A549 (cell line): ENCODE measurements around the gene MLXIP. TPM values are rescaled to one million over a fixed set of nuclear protein-coding genes. Genes with fewer than 3 reads are reported as not detected.

Source experiments
- ATAC-seq, 2 experiments: fragments of 200-7000 bp in 1 of 2; fragments of >200 bp in 1 of 2; cut with Nextera tagmentation in 1 of 2; cut with Tn5 transposase in 1 of 2; 3 replicates each; pipeline versions ENCODE4 v1.8.0 to v1.9.1; 2018 to 2020; ENCODE audit warnings: mild to moderate bottlenecking in 1 of 2, moderate library complexity in 1 of 2
- CTCF ChIA-PET: fragments of 300-600 bp; sonication (Branson Sonifier 250); formaldehyde crosslinking; extraction: SDS; loops from one replicate; lab custom pipeline; 2021; ENCODE audit warnings: antibody characterized with exemption, inconsistent platforms; lab: Yijun Ruan, JAX
- POLR2A ChIA-PET: fragments of 350-600 bp; formaldehyde crosslinking; extraction: SDS; loops from one replicate; lab custom pipeline; 2021; ENCODE audit warnings: antibody characterized with exemption, inconsistent platforms; lab: Yijun Ruan, JAX
- DNase-seq, 2 experiments: peaks; one replicate each; pipeline versions ENCODE4 v3.0.0 to v3.0.0-alpha.2; 2011 to 2016; ENCODE audit warnings: low read depth in 1 of 2, low spot score in 1 of 2
- FAIRE-seq: peaks from 2 replicates; lab custom pipeline; 2011; peaks lifted over from hg19 to GRCh38; lab: Jason Lieb, UNC
- H3K27ac ChIP-seq, 2 experiments: fragments of >200 bp; sonication (Bioruptor Twin); formaldehyde crosslinking; 3 replicates each; pipeline ENCODE4 v1.5.1; 2016 to 2017
- H3K4me1 ChIP-seq: fragments of >200 bp; sonication (Bioruptor Twin); formaldehyde crosslinking; 3 replicates; pipeline ENCODE4 v1.6.1; 2016
- H3K4me2 ChIP-seq: fragments of >200 bp; sonication (Bioruptor Twin); formaldehyde crosslinking; 3 replicates; pipeline ENCODE4 v1.6.1; 2016
- H3K4me3 ChIP-seq: fragments of >200 bp; sonication (Bioruptor Twin); formaldehyde crosslinking; 3 replicates; pipeline ENCODE4 v1.5.1; 2016
- H3K9me3 ChIP-seq: fragments of >200 bp; sonication (Bioruptor Twin); formaldehyde crosslinking; 3 replicates; pipeline ENCODE4 v1.6.1; 2016
- CBX8 ChIP-seq: fragments of 200-600 bp; sonication (generic); IDR thresholded peaks from 2 replicates; pipeline ENCODE4 v1.6.1; 2016
- CEBPB ChIP-seq, 2 experiments: fragments of >200 bp in 1 of 2; sonication (Bioruptor Twin) in 1 of 2; formaldehyde crosslinking in 1 of 2; IDR thresholded peaks; 2 replicates each; pipeline ENCODE4 v1.6.1; 2012 to 2016
- EHMT2 ChIP-seq: fragments of 200-600 bp; sonication (generic); IDR thresholded peaks from 2 replicates; pipeline ENCODE4 v1.6.1; 2016; ENCODE audit warnings: antibody characterized with exemption, low read depth, mild to moderate bottlenecking, moderate library complexity
- EP300 ChIP-seq, 2 experiments: fragments of >200 bp; sonication (Bioruptor Twin); formaldehyde crosslinking; IDR thresholded peaks; 2 replicates in 1 of 2; 3 replicates in 1 of 2; pipeline ENCODE4 v1.6.1; 2016 to 2017
- FOSB ChIP-seq: fragments of 250-450 bp; sonication (Bioruptor Pico); IDR thresholded peaks from 2 replicates; pipeline ENCODE4 v1.5.0; 2020; ENCODE audit warnings: mild to moderate bottlenecking, moderate library complexity
- FOXS1 ChIP-seq: fragments of 250-450 bp; sonication (Bioruptor Pico); IDR thresholded peaks from 2 replicates; pipeline ENCODE4 v1.5.0; 2020; ENCODE audit warnings: mild to moderate bottlenecking, moderate library complexity
- HEYL ChIP-seq: fragments of 250-450 bp; sonication (Bioruptor Pico); IDR thresholded peaks from 2 replicates; pipeline ENCODE4 v1.8.0; 2021; ENCODE audit warnings: mild to moderate bottlenecking, moderate library complexity
- HOXA7 ChIP-seq: fragments of 250-450 bp; sonication (Bioruptor Pico); IDR thresholded peaks from 2 replicates; pipeline ENCODE4 v1.5.0; 2020; ENCODE audit warnings: mild to moderate bottlenecking, moderate library complexity
- HOXB5 ChIP-seq: fragments of 250-450 bp; sonication (Bioruptor Pico); IDR thresholded peaks from 2 replicates; pipeline ENCODE4 v1.5.0; 2020; ENCODE audit warnings: mild to moderate bottlenecking, moderate library complexity
- JUNB ChIP-seq: fragments of >200 bp; sonication (Bioruptor Twin); formaldehyde crosslinking; IDR thresholded peaks from 2 replicates; pipeline ENCODE4 v1.6.1; 2016
- KDM5A ChIP-seq: fragments of 200-600 bp; sonication (generic); IDR thresholded peaks from 2 replicates; pipeline ENCODE4 v1.6.1; 2016; ENCODE audit warnings: antibody characterized with exemption, mild to moderate bottlenecking
- MAZ ChIP-seq: fragments of 150-350 bp; IDR thresholded peaks from 2 replicates; pipeline ENCODE4 v1.6.1; 2014; ENCODE audit warnings: antibody characterized with exemption, low read depth, low read length, borderline replicate concordance
- MYC ChIP-seq: IDR thresholded peaks from 2 replicates; pipeline ENCODE4 v1.6.1; 2012; ENCODE audit warnings: mild to moderate bottlenecking, inconsistent platforms, low read length, improper control_type of control experiment, borderline replicate concordance
- NPAS2 ChIP-seq: fragments of 250-450 bp; sonication (Bioruptor Pico); IDR thresholded peaks from 2 replicates; pipeline ENCODE4 v1.8.0; 2022; ENCODE audit warnings: mild to moderate bottlenecking, moderate library complexity, borderline replicate concordance
- PHF8 ChIP-seq: fragments of 200-600 bp; sonication (generic); IDR thresholded peaks from 2 replicates; pipeline ENCODE4 v1.6.1; 2016; ENCODE audit warnings: low read depth, mild to moderate bottlenecking, antibody characterized with exemption, moderate library complexity, borderline replicate concordance
- POLR2A ChIP-seq: IDR thresholded peaks from 2 replicates; pipeline ENCODE4 v1.6.1; 2012; ENCODE audit warnings: mild to moderate bottlenecking, low read length
- POLR2AphosphoS2 ChIP-seq: conservative IDR thresholded peaks from 2 replicates; pipeline ENCODE4 v1.6.1; 2012; ENCODE audit warnings: low read length, improper control_type of control experiment, inconsistent platforms
- RFX5 ChIP-seq: fragments of 450-650 bp; IDR thresholded peaks from 2 replicates; pipeline ENCODE4 v1.7.1; 2014; ENCODE audit warnings: antibody characterized with exemption, mild to moderate bottlenecking, moderate library complexity
- SREBF2 ChIP-seq: fragments of 450-650 bp; IDR thresholded peaks from 2 replicates; pipeline ENCODE4 v1.6.1; 2014; ENCODE audit warnings: mild to moderate bottlenecking, moderate library complexity
- TFCP2L1 ChIP-seq: fragments of 250-450 bp; sonication (Bioruptor Pico); IDR thresholded peaks from 2 replicates; pipeline ENCODE4 v1.5.0; 2021; ENCODE audit warnings: mild to moderate bottlenecking
- ZFP36 ChIP-seq: fragments of 450-650 bp; IDR thresholded peaks from 2 replicates; pipeline ENCODE4 v1.6.1; 2014; ENCODE audit warnings: borderline replicate concordance; ENCODE audit not compliant: partially characterized antibody
- ZNF302 ChIP-seq: fragments of 250-450 bp; sonication (Bioruptor Pico); IDR thresholded peaks from 2 replicates; pipeline ENCODE4 v1.9.0; 2021; ENCODE audit warnings: inconsistent platforms, mild to moderate bottlenecking, moderate library complexity
- WGBS: methylation state at CpG from one replicate; pipeline ENCODE4 v1.1.6; 2017; ENCODE audit errors: missing lambda C conversion rate; 5-methylcytosine and 5-hydroxymethylcytosine counted together
- polyA plus RNA-seq, 4 experiments: library from polyadenylated mRNA; depleted of rRNA in 3 of 4; stranded (reverse); fragments of >200 nt; fragmentation: RNase III in 1 of 4; extraction: RNeasy Plus Mini Kit Qiagen cat#74134 plus additional on column Dnase treatment in 1 of 4; gene quantifications; 2 replicates in 3 of 4; 3 replicates in 1 of 4; pipeline ENCODE4 v1.2.3, GENCODE V29; 2011 to 2017
- TF ChIP-seq, protein P1 (sequence below): IDR thresholded peaks from 2 replicates; pipeline ENCODE4 v1.6.1; 2012
- TF ChIP-seq, protein P2 (sequence below): fragments of 450-650 bp; IDR thresholded peaks from 2 replicates; pipeline ENCODE4 v1.6.1; 2014; ENCODE audit warnings: antibody characterized with exemption
- TF ChIP-seq, protein P3 (sequence below): fragments of >200 bp; sonication (Bioruptor Twin); formaldehyde crosslinking; IDR thresholded peaks from 3 replicates; pipeline ENCODE4 v1.5.1; 2016
- TF ChIP-seq, protein P4 (sequence below): fragments of >200 bp; sonication (Bioruptor Twin); formaldehyde crosslinking; IDR thresholded peaks from 3 replicates; pipeline ENCODE4 v1.6.1; 2016
- TF ChIP-seq, protein P5 (sequence below): fragments of 250-450 bp; sonication (Bioruptor Pico); IDR thresholded peaks from 2 replicates; pipeline ENCODE4 v1.5.0; 2020; ENCODE audit warnings: low read depth, mild to moderate bottlenecking, moderate library complexity

MLXIP gene
- polyA plus RNA-seq, 2 of the 4 experiments (the other 2 are of a cell fraction) = 7.0 to 21.4 TPM

DNA sequence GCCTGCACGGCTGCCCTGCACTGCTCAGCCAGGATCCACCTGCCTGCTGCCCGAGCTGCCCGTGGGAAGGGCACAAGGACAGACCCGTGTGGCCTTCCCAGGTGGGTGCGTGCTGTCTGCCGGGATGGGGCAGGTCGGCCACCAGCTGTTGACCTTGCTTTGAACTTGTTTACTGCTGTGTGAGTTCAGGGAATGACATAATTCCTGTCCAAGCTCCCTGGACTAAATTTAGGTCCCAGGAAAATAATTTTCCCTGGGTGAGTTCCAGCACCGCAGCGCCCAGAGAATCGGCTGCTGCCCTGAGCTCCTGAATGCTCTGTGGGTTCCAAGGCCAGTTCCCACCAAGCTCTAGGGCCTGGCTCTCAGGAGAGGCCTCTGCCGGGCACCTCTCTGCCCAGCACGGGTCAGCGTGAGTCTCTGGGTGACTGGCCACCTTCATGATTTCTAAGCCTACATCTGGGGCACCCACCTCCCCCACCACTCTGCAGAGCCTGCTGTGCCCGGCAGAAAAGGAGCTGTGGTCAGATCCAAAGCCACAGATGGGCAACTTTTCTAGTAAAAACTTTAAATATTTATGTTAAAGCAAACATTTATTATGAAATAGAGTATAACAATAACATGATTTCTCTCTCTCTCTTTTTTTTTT is 27.2 kb upstream of the MLXIP start:
- TF ChIP-seq KDM5A = no peak
- TF ChIP-seq, protein P1, sequence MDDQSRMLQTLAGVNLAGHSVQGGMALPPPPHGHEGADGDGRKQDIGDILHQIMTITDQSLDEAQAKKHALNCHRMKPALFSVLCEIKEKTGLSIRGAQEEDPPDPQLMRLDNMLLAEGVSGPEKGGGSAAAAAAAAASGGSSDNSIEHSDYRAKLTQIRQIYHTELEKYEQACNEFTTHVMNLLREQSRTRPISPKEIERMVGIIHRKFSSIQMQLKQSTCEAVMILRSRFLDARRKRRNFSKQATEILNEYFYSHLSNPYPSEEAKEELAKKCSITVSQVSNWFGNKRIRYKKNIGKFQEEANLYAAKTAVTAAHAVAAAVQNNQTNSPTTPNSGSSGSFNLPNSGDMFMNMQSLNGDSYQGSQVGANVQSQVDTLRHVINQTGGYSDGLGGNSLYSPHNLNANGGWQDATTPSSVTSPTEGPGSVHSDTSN = no peak
- no peak for TF ChIP-seq CEBPB (IDR thresholded peaks at IDR 0.05)
- TF ChIP-seq JUNB = no peak
- TF ChIP-seq, protein P2, sequence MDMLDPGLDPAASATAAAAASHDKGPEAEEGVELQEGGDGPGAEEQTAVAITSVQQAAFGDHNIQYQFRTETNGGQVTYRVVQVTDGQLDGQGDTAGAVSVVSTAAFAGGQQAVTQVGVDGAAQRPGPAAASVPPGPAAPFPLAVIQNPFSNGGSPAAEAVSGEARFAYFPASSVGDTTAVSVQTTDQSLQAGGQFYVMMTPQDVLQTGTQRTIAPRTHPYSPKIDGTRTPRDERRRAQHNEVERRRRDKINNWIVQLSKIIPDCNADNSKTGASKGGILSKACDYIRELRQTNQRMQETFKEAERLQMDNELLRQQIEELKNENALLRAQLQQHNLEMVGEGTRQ = no peak
- no peak for TF ChIP-seq NPAS2 (CRISPR knock-in tag)
- no peak for TF ChIP-seq EP300 (IDR thresholded peaks at IDR 0.05)
- FAIRE-seq = no peak
- ATAC-seq = 0 out of 6 replicates have a peak, but pooled peaks of 1 of the 2 experiments have one; percentile 6
- WGBS = 65% methylated on average over 11 of the region's 14 CpGs
- H3K4me1 ChIP-seq = peaks cover 24% of the 10 kb centered on the region
- no peak overlapping the region for H3K4me3 ChIP-seq
- ChIA-PET POLR2A (no interaction called here), CTCF (interaction anchor here (0.6 to 32.3 kb wide), 11 partner anchors 9 to 257 kb away, joined by 3 to 850 read pairs (median 3); partner anchors contain the start of genes MLXIP and RHOF)
- peak overlapping the region; percentile 10 to 59; a peak in 3 of 6 replicates for H3K27ac ChIP-seq
- DNase-seq = no peak
- no peak overlapping the region for H3K4me2 ChIP-seq
- H3K9me3 ChIP-seq = no peaks in the 10 kb centered on the region

DNA sequence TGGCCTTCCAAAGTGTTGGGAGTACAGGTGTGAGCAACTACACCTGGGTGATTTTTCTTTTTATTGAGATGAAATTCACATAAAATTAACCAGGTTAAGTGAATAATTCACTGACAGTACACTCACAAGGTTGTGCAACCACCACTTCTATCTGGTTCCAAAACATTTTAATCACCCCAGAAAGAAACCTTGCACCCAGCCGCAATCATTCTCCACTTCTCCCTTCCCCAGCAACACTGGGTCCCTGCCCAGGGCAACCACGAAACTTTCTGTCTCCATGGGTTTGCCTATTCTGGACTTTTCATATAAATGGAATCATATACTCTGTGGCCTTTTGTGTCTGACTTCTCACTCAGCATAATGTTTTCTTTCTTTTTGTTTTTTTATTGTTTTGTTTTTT is 26.3 kb upstream of the MLXIP start:
- no peak for TF ChIP-seq HOXA7 (CRISPR knock-in tag)
- no peak for TF ChIP-seq EHMT2
- TF ChIP-seq TFCP2L1 (CRISPR knock-in tag) = no peak
- TF ChIP-seq SREBF2 = no peak
- ATAC-seq = no peak
- ChIA-PET POLR2A (no interaction called here), CTCF (interaction anchor here (0.6 to 32.3 kb wide), 9 partner anchors 8 to 141 kb away, joined by 3 to 850 read pairs (median 3); no protein-coding TSS in a partner anchor)
- no peak for FAIRE-seq
- 94% methylated on average over 2 of the region's 2 CpGs for WGBS
- Histone ChIP-seq H3K27ac (peak overlapping the region in 1 of 2 experiments; percentile 28; a peak in 1 of 6 replicates), H3K4me1 (peaks cover 24% of the 10 kb centered on the region), H3K4me3 (no peak overlapping the region), H3K4me2 (no peak overlapping the region), H3K9me3 (no peaks in the 10 kb centered on the region)
- DNase-seq = no peak

DNA sequence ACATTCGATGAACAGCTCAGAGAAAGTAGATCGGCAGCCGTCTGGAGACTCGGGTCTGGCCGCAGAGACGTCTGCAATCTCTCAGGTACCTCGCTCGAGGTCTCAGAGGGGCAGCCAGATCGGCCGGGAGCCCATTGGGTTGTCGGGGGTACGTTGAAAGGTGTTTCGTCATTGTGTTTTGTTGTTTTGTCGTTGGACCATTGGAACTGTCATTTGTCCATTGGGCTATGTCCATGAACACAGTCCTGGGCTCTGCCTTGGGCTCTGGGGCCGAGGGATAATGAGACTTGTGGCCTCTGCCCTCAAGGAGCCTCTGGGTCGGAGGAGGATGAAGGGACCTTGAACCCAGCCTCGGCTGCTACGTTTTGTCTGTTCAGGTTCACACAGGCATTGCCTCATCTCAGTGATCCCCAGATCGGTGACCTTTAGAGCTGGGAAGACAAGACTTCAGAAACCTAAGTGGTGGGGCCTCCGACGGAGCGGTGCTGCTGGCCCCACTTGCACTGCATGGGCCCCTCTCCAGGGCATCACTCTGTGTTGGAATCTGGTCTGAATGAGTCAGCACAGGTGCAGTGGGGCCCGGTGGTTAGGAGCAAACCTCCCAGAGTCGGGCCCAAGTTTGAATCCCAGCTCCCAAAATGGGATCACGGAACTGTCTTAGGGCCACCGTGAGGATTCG is 23.6 kb upstream of the MLXIP start:
- CTCF ChIA-PET = interaction anchor here (0.7 to 32.3 kb wide), 47 partner anchors 9 to 286 kb away, joined by 3 to 850 read pairs (median 6); partner anchors contain the start of genes B3GNT4, LRRC43, MLXIP and RHOF
- 87% methylated on average over 27 of the region's 27 CpGs for WGBS
- no peak for ATAC-seq
- no peaks in the 10 kb centered on the region for H3K9me3 ChIP-seq
- peak overlapping the region; percentile 34 to 75; a peak in 4 of 6 replicates for H3K27ac ChIP-seq
- POLR2A ChIA-PET = interaction anchor here (0.6 to 0.8 kb wide), 2 partner anchors 26 to 66 kb away, joined by 3 to 5 read pairs; no protein-coding TSS in a partner anchor
- H3K4me3 ChIP-seq = no peak overlapping the region
- peak overlapping the region; percentile 62; the same call in 1 of the 3 replicates for H3K4me2 ChIP-seq
- TF ChIP-seq FOXS1 (no peak), EHMT2 (no peak), POLR2A (no peak), SREBF2 (no peak), MYC (no peak), KDM5A (no peak), FOSB (CRISPR knock-in tag) (no peak), CBX8 (no peak), HEYL (CRISPR knock-in tag) (no peak), HOXB5 (CRISPR knock-in tag) (no peak), RFX5 (no peak), POLR2AphosphoS2 (no peak), PHF8 (no peak), ZFP36 (no peak), ZNF302 (CRISPR knock-in tag) (no peak), MAZ (no peak)
- TF ChIP-seq, protein P3, sequence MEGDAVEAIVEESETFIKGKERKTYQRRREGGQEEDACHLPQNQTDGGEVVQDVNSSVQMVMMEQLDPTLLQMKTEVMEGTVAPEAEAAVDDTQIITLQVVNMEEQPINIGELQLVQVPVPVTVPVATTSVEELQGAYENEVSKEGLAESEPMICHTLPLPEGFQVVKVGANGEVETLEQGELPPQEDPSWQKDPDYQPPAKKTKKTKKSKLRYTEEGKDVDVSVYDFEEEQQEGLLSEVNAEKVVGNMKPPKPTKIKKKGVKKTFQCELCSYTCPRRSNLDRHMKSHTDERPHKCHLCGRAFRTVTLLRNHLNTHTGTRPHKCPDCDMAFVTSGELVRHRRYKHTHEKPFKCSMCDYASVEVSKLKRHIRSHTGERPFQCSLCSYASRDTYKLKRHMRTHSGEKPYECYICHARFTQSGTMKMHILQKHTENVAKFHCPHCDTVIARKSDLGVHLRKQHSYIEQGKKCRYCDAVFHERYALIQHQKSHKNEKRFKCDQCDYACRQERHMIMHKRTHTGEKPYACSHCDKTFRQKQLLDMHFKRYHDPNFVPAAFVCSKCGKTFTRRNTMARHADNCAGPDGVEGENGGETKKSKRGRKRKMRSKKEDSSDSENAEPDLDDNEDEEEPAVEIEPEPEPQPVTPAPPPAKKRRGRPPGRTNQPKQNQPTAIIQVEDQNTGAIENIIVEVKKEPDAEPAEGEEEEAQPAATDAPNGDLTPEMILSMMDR = no peak
- TF ChIP-seq, protein P4, sequence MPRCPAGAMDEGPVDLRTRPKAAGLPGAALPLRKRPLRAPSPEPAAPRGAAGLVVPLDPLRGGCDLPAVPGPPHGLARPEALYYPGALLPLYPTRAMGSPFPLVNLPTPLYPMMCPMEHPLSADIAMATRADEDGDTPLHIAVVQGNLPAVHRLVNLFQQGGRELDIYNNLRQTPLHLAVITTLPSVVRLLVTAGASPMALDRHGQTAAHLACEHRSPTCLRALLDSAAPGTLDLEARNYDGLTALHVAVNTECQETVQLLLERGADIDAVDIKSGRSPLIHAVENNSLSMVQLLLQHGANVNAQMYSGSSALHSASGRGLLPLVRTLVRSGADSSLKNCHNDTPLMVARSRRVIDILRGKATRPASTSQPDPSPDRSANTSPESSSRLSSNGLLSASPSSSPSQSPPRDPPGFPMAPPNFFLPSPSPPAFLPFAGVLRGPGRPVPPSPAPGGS = no peak
- TF ChIP-seq, protein P5, sequence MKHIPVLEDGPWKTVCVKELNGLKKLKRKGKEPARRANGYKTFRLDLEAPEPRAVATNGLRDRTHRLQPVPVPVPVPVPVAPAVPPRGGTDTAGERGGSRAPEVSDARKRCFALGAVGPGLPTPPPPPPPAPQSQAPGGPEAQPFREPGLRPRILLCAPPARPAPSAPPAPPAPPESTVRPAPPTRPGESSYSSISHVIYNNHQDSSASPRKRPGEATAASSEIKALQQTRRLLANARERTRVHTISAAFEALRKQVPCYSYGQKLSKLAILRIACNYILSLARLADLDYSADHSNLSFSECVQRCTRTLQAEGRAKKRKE (CRISPR knock-in tag) = no peak
- no peak for DNase-seq
- FAIRE-seq = no peak
- peaks cover 24% of the 10 kb centered on the region for H3K4me1 ChIP-seq
